ENCODE measurements around the gene UBN2.
"Not testable (repeated sequence)": the region's sequence is repeated elsewhere in the genome, so short reads cannot be mapped to it uniquely, and the experiment has no call there.

The UBN2 gene

DNA sequence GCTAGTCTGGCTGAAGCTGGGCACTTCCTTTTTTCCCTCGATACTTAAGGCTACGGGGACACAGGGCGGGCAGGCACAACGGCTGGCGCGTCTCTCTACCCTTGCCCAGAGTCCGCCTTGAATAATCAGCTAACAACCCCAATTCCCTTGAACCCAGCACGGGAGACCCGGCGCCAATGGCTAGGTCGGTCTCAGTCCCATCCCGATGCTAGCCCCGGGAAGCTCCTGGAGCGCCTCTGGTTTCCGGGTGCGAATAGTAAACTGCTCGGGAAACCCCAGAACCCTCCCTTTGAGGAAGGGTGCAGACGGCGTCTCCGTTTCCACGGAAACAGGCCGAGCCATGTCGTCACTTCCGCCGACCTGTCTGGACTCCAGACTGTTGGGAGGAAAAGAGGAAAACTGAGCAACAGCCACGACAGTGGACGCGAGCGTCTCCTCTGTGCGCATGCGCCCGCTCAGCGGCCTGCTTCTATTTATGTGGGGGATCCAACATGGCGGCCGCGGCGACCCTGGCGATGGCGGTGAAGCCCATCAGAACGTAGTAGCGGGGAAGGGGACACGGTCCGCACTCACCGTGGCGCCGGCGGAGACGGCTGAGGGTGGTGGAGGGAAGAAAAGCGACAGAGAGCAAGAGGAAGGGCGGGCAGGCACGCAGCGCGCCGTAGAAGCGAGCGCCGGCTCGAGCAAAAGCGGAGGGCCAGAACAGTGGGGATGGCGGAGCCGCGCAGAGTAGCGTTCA lies at the start of gene UBN2:
Gene UBN2, plus strand, starts transcription at position 464 of the 739 bp plus-strand sequence. Its CDS starts 248 bp downstream, at position 712.
- DNase-seq = peak; percentile 89 to 94

- DNase-seq = no peak
Observed at GRCh38 chr7:139181404-139181803, 49.6 kb upstream of the UBN2 start.

DNA sequence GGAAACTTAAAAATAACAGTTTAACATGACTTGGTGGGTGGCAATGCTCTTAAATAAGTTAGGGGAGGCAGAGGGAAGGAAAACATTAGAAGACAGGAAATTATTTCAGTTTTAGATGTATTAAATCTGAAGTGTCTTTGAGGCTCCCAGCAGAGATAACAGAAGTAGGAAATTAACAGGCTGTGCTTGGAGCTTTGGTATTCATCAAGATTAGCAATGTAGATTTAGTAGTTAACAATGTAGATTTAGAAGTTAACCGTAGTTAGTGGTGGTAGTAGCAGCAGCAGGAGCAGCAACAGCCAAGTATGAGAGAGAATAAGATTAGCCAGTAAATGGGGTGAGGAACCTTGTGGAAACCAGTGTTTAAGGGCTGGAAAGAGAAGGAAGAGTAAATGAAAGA lies 48.7 kb upstream of the UBN2 start:
- no peak for DNase-seq

- DNase-seq = no peak
Observed at GRCh38 chr7:139183251-139183650, 47.8 kb upstream of the UBN2 start.

GRCh38 chr7:139183878-139184338 lies 47.1 kb upstream of the UBN2 start:
- DNase-seq = no peak

GRCh38 chr7:139186146-139186545 lies 44.9 kb upstream of the UBN2 start:
- DNase-seq = no peak

- DNase-seq = no peak
Observed at GRCh38 chr7:139189357-139189756, 41.7 kb upstream of the UBN2 start.

GRCh38 chr7:139192014-139192706 lies 38.9 kb upstream of the UBN2 start:
- no peak for DNase-seq

GRCh38 chr7:139200382-139200781 lies 30.7 kb upstream of the UBN2 start:
- DNase-seq = no peak

DNA sequence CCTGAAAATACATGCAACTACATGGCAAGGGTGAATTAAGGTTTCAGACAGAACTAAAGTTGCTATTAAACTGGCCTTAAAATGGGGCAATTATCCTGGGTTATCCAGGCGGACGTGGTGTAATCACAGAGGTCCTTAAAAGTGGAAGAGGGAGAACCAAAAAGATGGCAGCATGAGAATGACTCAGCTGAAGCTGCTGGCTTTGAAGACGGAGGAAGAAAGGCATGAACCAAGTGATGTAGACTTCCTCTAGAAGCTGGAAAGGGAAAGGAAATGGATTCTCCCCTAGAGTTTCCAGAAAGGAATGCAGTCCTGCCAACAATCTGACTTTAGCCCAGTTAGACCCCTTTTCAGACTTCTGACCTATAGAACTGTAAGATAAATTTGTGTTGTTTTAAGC lies 27.0 kb upstream of the UBN2 start:
- no peak for DNase-seq

DNA sequence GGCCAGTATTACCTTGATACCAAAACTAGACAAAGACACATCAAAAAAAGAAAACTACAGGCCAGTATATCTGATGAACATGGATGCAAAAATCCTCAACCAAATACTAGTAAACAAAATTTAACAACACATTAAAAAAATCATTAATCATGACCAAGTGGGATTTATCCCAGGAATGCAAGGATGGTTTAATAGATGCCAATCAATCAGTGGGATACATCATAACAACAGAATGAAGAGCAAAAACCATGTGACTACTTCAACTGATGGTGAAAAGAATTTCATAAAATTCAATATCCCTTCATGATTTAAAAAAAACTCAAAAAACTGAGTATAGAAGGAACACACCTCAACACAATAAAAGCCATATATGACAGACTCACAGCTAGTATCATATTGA lies 25.2 kb upstream of the UBN2 start:
- DNase-seq = no peak

GRCh38 chr7:139212133-139212532 lies 18.9 kb upstream of the UBN2 start:
- DNase-seq = no peak

DNA sequence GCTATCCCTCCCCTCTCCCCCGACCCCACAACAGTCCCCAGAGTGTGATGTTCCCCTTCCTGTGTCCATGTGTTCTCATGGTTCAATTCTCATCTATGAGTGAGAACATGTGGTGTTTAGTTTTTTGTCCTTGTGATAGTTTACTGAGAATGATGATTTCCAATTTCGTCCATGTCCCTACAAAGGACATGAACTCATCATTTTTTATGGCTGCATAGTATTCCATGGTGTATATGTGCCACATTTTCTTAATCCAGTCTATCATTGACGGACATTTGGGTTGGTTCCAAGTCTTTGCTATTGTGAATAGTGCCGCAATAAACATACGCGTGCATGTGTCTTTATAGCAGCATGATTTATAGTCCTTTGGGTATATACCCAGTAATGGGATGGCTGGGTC lies 17.5 kb upstream of the UBN2 start:
- not testable (repeated sequence) for DNase-seq

- DNase-seq = no peak
Observed at GRCh38 chr7:139218173-139218572, 12.9 kb upstream of the UBN2 start.

DNA sequence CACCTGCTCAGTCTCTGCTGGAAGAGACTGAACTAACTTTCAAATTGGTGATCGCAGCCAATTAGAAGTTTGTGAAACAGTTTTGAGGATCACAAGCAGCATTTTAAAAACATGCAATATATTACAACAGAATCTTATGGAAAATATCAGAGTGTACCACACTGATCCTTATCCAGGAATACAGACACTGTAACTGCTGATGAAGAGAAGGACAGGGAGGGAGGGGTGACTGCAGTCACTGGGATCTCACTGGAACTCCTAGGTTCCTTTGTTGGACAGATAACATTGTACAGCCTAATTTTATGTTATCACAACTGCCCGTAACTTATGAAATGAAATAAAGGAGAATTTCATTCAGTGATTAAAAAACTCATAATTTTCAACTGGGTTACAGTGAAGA lies 6.8 kb upstream of the UBN2 start:
- DNase-seq = no peak

DNA sequence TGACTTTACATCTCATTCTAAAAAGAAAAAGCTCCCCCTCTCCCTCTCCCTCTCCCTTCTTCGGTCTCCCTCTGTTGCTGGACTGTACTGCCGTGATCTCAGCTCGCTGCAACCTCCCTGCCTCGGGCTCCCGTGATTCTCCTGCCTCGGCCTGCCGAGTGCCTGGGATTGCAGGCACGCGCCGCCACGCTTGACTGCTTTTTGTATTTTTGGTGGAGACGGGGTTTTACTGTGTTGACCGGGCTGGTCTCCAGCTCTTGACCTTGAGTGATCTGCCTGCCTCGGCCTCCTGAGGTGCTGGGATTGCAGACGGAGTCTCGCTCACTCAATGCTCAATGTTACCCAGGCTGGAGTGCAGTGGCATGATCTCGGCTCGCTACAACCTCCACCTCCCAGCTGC lies 6.2 kb upstream of the UBN2 start:
- DNase-seq = not testable (repeated sequence)

DNA sequence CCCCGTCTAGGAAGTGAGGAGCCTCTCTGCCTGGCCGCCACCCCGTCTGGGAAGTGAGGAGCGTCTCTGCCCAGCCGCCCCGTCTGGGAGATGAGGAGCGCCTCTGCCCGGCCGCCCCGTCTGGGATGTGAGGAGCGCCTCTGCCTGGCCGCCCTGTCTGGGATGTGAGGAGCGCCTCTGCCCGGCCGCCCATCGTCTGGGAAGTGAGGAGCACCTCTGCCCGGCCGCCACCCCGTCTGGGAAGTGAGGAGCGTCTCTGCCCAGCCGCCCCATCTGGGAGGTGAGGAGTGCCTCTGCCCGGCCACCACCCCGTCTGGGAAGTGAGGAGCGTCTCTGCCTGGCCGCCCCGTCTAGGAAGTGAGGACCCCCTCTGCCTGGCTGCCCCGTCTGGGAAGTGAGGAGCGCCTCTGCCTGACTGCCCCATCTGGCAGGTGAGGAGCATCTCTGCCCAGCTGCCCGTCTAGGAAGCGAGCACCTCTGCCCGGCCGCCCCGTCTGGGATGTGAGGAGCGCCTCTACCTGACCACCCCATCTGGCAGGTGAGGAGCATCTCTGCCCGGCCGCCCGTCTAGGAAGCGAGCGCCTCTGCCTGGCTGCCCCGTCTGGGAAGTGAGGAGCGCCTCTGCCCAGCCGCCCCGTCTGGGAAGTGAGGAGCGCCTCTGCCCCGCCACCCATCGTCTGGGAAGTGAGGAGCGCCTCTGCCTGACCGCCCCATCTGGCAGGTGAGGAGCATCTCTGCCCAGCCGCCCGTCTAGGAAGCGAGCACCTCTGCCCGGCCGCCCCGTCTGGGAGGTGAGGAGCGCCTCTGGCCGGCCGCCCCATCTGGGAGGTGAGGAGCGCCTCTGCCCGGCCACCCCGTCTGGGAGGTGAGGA lies 5.5 kb upstream of the UBN2 start:
- DNase-seq = not testable (repeated sequence)

DNA sequence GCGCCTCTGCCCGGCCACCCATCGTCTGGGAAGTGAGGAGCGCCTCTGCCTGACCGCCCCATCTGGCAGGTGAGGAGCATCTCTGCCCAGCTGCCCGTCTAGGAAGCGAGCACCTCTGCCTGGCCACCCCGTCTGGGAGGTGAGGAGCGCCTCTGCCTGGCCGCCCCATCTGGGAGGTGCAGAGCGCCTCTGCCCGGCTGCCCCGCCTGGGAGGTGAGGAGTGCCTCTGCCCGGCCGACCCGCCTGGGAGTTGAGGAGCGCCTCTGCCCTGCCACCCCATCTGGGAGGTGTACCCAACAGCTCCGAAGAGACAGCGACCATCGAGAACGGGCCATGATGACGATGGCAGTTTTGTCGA lies 4.9 kb upstream of the UBN2 start:
- not testable (repeated sequence) for DNase-seq

DNA sequence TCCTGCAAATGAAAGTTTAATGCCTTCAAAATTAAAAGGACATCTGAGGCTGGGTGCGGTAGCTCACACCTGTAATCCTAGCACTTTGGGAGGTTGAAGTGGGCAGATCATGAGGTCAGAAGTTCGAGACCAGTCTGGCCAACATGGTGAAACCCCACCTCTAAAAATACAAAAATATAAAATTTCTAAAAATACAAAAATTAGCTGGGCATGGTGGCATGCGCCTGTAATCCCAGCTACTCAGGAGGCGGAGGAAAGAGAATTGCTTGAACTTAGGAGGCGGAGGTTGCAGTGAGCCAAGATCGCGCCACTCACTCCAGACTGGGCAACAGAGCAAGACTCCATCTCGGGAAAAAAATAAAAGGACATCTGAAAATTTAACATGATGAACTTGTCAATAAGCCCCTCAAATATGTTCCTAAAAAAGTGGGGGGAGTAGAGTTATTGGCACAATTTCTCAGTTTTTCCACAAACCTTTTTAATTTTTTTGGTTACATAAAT lies 4.0 kb upstream of the UBN2 start:
- DNase-seq = not testable (repeated sequence)

DNA sequence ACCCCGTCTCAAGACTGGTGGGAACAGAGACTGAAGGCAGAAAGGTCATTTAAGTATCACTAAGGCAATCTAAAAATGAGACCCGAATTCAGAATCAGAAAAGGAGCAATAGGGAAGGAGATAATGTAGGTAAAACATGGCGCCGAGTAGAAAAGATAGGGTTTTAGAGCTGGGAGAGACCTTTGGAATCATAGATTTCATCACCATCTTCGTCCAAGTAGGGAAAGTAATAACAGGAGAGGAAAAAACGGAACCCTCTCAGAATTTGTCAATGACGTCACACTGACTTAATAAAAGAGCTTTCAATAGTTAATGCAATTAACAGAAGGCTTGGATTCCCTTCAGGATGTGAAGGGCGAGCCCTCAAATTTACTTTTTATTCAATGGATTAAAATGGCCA lies 1.0 kb upstream of the UBN2 start:
- DNase-seq = no peak

DNA sequence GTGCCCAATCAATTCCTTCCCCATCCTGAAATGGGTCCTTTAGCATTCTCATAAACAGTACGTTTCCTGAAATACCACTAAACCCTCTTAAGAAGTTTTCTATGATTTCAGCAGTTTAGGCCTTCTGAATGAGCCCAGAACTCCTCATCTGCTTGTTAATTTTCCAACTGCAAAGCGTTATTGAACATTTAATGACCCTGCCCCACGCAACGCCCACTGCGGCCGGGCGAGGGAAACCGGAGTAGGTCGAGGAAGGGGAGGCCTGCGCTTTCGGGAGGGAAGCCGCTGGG lies 608 bp upstream of the UBN2 start:
- no peak for DNase-seq

- no peak for DNase-seq
Observed at GRCh38 chr7:139231513-139232376, 708 bp downstream of the UBN2 start.

- no peak for DNase-seq
Observed at GRCh38 chr7:139232377-139232717, 1.3 kb downstream of the UBN2 start.

Data from cerebellar nuclear complex (tissue), 1 donor.